DMS114 treated with DMSO at 0.1 percent for 48 hours (cell line): ENCODE results near the gene GDF15.
A peak's percentile ranks its signal among the peaks of the same experiment; 100 is the strongest.

Source experiments
- DNase-seq: peaks from one replicate; lab custom pipeline; 2025; ENCODE audit not compliant: unreplicated experiment; lab: John Stamatoyannopoulos, UW

GDF15 gene

DNA sequence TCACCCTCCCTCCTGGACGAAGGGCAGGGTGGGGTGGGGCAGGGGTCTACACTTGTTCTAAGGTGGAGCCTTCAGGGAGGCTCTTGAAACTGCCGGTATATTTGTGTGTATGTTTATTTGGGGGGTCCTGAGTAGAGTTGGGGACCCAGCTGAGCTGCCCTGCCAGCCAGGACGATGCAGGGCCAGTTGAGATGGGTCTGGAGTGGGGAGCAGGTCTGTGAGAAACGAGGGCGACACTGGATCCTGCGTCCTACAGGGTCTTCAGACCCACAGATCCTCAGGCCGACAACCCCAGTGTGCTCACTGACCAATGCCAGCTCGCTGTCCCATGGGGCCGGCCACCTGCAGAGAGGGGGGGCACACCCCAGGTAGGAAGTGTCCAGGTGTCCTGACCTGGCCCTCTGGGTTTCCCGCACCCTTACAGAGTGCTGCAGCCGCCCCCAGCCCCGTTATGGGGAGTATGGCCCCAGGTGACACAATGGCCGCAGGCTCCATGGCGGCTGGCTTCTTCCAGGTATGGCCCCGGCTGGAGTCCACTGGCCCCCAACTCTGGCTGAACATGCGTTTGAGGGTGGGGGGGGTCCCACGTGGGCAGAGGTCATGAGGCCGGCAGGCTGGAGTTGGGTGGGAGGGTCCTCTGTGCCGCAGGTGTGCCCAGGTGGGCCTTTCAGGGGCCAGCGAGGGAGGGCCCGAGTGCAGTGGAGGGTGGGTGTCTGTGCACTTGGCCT lies 44.6 kb downstream of the GDF15 start:
- DNase-seq, result no peak

DNA sequence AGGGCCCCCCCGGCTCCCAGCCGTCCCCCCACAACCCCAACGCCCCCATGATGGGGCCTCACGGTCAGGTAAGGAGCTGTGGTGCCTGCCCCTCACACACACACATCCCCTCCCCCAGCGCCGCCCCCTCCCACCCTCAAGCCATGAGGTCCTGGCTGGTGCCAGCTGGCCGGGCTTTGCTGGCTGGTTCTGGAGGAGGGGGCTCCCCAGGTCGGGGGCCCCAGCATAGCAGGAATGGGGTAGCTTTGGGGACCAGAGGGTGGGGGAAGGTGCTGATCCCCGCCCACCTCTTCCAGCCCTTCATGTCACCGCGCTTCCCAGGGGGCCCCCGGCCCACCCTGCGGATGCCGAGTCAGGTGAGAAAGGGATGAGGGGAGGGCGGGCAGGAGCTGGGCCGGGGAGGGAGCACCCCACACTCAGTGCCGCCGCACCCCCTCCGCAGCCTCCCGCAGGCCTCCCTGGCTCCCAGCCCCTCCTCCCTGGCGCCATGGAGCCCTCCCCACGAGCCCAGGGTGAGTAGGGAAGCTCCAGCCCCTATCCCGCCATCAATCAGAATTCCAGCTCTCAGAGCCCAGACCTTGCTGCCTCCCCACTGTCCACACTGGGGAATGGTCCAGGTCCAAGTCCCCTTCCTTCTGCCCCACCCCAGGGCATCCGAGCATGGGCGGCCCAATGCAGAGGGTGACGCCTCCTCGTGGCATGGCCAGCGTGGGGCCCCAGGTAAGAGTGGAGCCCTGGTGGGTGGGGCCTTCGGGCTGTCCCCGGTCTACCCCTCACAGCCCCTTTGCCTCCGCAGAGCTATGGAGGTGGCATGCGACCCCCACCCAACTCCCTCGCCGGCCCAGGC lies 45.6 kb downstream of the GDF15 start:
- no peak for DNase-seq

DNA sequence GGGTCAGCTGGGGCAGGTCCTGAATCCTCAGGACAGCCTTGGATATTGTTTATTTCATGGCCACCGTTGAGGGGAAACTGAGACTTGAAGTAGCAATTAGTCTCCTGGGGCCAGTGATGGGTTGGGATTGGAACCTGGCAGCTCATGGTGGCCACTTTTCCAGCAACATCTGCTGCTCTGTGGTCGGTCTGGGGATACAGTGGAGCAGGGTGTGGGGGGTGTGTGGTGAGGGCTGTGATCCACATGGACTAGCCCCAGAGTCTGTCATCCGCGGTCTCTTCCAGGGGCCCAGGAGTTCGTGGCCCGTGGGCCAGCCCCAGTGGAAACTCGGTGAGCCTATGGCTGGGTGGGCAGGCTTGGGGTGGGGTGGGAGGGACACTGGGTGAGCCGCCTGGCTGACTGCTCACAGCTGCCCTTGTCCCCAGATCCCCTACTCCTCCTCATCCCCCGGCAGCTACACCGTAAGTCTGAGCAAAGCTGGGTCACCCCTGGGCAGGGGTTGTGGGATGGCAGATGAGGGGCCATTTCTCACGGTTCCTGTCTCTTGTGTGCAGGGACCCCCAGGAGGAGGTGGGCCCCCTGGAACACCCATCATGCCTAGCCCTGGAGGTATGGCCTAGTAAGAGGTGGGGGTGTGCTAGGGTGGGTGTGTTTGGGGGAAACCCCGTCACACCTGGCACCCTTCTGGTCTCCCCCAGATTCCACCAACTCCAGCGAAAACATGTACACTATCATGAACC lies 46.5 kb downstream of the GDF15 start:
- DNase-seq, result no peak

DNA sequence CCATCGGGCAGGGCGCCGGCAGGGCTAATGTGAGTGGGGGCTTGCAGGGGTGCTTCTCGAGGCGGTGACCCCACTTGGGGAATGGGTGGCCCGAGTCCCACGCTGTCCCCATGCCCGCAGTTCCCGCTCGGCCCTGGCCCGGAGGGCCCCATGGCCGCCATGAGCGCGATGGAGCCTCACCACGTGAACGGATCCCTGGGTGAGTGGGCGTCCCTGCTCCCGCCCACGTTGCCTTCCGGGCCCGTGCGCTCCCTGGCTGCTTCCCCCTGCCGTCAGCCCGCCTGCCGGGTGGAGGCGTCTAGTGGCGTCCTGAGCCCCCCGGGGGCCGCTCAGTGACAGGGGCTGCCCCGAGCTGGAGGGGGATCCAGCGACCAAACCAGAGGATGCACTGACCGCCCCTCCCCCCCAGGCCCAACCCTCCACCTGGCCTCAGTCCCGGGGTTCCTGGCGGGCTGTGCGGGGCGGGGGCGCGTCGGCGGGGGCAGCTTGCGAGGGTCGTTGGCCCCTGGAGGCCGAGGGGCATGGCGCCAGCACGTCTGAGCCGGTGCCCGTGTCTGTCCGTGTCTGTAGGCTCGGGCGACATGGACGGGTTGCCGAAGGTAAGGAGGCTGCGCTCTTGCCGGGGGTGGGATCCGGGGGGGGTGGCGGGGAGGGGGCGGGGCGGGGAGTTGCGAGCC lies 47.2 kb downstream of the GDF15 start:
- DNase-seq, result no peak

DNA sequence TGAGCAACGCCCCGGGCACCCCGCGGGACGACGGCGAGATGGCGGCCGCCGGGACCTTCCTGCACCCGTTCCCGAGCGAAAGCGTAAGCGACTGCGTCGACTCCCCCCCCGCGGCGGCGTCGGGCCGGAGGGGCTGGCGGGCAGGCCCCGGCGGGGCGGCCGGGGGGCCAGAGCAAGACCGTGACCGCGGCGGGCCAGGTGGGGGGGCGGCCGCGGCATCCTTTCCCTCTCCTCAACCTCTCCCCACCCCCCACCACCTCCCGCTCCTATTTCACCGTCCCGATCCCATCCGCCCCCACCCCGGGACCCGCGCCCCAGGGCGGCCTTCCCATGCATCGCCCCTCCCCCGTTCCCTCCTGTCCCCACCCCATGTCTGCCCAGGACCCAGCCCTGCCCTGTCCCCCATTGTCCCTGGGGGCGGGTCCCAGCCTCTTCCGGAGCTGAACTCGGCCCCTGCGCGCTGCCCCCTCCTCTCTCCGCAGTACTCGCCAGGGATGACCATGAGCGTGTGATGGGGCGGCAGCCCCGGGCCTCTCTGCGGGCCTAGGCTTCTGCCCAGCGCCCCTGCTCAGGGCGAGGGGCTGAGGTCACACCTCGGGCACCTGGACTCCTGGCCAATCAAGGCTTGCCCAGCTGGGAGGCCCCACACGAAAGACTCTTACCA lies 47.9 kb downstream of the GDF15 start:
- DNase-seq, result no peak

DNA sequence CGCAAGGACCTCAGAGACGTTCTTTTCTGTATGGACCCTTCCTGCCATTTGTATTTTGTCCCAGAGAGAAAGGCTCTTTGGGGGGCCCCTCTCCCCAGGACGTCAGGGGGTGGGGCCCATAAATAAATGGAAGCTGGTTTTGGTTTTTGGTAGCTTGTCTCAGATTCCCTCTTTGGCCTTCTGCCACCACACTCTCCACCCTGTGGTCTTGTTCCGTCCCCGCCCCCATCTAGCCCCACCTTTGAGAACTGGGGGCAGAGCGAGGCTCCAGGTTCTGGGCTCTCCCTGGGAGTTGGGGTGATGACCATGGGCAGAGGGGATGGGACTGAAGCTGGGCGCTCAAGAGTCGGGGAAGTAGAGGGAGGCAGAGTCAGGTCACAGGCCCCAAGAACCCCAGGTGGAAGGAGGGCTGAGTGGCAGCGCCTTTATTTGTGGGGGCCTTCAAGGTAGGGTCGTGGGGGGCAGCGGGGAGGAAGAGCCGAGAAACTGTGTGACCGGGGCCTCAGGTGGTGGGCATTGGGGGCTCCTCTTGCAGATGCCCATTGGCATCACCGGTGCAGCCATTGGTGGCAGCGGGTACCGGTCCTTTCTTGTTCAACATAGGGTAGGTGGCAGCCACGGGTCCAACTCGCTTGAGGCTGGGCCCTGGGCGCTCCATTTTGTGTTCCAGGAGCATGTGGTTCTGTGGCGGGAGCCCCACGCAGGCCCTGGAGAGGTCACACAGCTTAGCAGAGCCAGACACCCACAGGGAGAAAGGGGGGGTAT lies 48.6 kb downstream of the GDF15 start:
- DNase-seq, result no peak

DNA sequence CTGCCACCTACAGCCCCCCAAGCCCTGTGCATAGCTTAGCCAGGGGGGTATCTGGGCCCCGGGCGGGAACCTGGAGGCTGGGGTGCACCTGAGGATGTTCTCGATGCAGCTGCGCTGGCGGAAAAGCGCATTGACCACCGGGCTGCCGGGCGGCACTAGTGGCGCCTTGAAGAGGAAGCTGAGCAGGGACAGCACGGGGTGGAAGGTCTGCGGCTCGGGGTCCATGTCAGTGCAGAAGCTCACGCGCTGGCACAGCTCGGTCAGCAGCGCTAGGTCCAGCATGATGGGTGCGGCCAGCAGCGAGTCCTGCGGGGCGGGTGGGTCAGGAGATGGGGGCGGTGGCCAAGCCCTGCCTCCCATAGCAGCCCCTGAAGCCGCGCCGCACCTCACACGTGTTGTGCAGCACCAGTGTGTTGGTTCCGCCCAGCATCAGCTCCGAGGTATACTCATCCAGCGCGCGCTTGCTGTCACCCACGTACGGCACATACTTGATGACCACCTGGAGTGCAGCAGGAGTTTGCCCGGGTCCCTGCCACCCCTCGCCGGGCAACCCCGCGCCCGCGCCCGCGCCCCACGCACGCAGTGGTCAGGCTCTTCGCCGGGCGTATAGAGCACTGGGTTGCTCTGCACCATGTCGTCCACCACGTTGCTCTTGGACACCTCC lies 49.4 kb downstream of the GDF15 start:
- DNase-seq, result no peak

DNA sequence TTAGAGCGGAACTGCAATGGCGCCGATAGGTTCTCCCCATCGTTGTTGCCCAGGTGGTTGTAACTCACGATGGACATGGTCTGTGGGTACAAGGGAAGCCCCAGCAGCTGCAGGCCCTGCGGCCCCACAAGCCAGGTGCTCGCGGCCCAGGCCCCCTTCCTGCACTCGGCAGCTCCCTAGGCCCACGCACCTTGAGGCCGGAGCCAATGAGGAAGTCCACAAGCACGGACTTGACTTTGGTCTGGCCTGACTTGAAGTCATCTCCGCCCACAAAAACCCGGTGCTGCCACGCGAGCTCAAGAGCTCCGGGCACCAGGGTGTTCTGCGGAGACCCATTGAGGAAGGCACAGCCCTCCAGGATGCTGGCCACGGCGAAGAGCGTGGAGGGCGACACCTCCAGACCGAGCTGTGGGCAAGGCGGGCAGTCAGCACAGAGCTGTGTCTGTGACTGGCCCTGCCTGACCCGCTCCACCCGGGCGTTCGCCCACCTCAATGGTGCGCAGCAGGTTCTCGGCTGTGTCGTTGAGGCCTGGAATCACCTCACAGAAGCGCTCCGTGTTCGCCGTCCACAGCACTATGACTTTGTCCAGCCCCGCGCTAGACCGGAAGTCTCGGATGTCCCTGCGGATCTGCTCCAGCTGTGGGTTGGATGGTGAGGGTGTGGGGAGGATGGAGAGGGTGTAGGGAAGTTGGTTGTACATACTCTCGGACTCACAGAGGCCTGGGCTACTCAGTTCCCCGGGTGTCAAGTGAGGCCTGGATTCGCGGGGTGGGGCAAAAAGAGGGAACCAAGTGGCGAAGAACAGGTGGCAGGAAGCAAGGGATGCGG lies 50.1 kb downstream of the GDF15 start:
- no peak for DNase-seq

DNA sequence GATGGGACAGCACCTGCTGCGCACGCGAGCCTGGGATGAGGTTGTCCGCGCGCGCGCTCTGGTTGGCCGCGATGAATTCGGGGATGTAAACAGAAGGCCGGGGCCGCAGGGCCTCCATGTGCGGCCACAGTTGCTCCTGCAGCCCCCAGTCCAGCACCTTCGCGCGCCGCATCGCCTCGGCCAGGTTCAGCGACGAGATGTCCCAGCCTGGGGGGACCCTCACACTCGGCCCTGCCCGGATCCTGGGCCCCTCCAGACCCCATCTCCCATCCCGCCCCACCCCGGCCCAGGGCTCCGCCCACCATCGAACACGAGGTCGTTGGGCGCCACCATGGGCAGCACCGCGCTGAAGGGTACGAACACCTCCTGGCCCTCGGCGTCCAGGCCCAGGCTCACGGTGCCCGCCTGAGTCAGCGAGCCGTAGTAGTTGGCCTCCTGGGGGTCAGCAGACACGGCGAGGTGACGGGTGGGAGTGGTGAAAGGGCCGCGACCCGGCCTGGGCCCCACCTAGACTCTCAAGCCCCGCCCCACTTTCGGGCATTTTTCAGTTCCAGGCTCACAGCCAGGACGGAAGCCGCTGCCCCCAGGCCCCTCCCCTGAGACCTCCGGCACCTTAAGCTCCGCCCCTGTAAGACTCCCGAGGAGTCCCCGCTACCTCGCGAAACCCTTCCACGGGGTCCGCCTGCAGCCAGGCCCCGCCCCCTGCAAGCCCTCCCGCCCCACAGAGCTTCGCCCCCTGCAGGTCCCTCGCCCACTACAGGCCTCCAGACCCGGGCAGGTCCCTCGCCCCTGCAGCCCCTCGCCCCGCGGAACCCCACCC lies 50.9 kb downstream of the GDF15 start:
- DNase-seq, result peak; percentile 91

DNA sequence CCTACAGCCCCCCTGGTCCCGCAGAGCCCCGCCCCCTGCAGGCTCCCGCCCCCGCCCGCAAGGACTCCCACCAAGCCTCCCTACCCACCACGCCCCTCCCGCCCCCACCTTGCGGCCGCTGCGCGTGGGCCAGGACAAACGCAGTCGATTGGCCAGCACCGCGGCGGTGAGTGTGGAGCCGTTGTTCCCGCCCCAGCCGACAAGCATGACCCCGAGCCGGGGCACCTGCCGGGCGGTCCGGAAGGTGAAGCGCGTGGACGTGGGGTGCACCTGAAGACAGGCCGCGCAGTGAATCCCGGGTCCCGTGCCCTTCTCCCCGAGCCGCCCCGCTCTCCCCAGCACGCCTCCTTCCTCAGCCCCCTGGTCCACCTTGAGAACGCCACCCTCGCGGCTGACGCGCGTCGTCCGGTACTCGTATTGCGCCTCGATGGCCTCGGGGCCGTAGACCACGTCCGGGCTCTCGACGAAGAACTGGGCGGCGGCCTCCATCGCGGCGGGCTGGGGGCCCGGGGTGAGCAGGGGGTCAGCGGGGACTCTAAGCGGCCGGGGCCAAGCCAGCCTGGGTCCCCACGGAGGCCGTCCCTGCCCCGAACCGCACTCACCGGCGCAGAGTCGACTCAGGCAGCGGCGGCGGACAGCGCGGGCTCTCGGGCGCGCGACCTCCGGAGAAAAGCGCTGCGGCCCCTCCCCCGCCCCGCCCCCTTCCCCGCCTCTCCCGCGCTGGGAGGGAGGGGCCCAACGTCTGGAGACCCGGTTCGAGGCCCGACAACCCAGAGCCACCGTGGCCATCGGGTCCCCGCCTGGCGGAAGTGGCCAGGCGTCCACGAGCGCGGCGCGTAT lies 51.8 kb downstream of the GDF15 start, which contains the start of gene ISYNA1:
Gene ISYNA1 (minus strand): TSS at position 643 of the 840 bp plus-strand sequence. CDS start 154 bp downstream, at position 489.
- DNase-seq, result no peak

DNA sequence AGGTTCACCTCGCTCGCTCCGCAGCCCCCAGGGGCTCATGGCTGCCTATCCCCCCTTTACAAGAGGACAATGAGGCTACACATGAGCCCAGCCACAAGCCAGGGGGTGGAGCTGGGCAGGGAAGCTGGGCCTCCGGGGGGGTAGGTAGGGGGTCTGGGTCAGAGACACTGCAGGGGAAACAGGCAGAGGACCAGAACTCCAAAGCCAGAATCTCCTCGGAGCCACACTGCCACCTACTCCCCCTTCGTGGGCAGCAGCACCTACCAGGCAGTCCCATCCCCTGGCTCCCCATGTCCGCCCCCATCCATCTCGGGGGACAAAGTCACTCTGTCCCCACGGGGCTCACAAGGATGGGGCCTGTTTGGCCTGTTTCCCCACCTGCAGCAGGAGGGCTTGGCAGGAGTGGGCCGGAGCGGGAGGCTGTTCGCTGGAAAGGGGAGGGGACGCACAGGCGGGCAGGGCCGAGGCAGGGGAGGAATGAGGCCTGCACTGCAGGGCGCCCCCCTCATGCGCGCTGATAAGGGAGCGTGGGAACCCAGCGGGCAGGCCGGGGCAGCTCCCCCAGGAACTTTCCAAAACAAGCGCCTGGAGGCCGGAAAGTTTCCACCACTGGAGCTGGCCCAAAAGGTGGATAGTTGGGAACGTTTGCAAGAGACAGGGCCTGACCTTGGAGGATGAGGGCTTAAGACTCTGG lies 52.5 kb downstream of the GDF15 start:
- DNase-seq, result no peak
